C4-2B (cell line): Measurements from ENCODE around the gene MARCHF4.
"Not testable (repeated sequence)": the region's sequence is repeated elsewhere in the genome, so short reads cannot be mapped to it uniquely, and the experiment has no call there.

Source experiments
- H3K27ac ChIP-seq: fragments of 450-650 bp; 2 replicates; pipeline ENCODE4 v1.5.1; 2017
- CTCF ChIP-seq: fragments of 450-650 bp; conservative IDR thresholded peaks from 2 replicates; pipeline ENCODE4 v1.5.1; 2017; ENCODE audit warnings: mild to moderate bottlenecking
- ZFX ChIP-seq: fragments of 450-650 bp; IDR thresholded peaks from 2 replicates; pipeline ENCODE4 v1.6.1; 2017

MARCHF4 gene

GRCh38 chr2:216391401-216391800, 19.1 kb upstream of the MARCHF4 start:
- H3K27ac ChIP-seq = no peak overlapping the region

GRCh38 chr2:216389570-216389969, 17.3 kb upstream of the MARCHF4 start:
- no peak for TF ChIP-seq ZFX
- TF ChIP-seq CTCF = no peak

More at GRCh38 chr2:216391401-216391800, 19.1 kb upstream of the MARCHF4 start:
- TF ChIP-seq ZFX (no peak), CTCF (no peak)

GRCh38 chr2:216388046-216388884, 16.0 kb upstream of the MARCHF4 start:
- no peak overlapping the region for H3K27ac ChIP-seq
- no peak for TF ChIP-seq CTCF
- no peak for TF ChIP-seq ZFX

More at GRCh38 chr2:216389570-216389969, 17.3 kb upstream of the MARCHF4 start:
- no peak overlapping the region for H3K27ac ChIP-seq

- TF ChIP-seq ZFX = no peak
- TF ChIP-seq CTCF = no peak
- no peak overlapping the region for H3K27ac ChIP-seq
These were observed 15.0 kb upstream of the MARCHF4 start for GRCh38 chr2:216387262-216387661.

GRCh38 chr2:216385478-216385877, 13.2 kb upstream of the MARCHF4 start:
- TF ChIP-seq ZFX (no peak), CTCF (no peak)
- H3K27ac ChIP-seq = no peak overlapping the region

- H3K27ac ChIP-seq = not testable (repeated sequence)
These were observed 12.1 kb upstream of the MARCHF4 start for GRCh38 chr2:216384409-216384808.

GRCh38 chr2:216379977-216380376, 7.7 kb upstream of the MARCHF4 start:
- TF ChIP-seq ZFX (no peak), CTCF (no peak)
- H3K27ac ChIP-seq = no peak overlapping the region

- no peak overlapping the region for H3K27ac ChIP-seq
- TF ChIP-seq CTCF (no peak), ZFX (no peak)
These were observed 3.0 kb upstream of the MARCHF4 start for GRCh38 chr2:216375286-216375685.
